Sigmoid colon (tissue), 3 donors: Measurements from ENCODE around the gene GYG2.
"Not testable (repeated sequence)": the region's sequence is repeated elsewhere in the genome, so short reads cannot be mapped to it uniquely, and the experiment has no call there.

Experiments used
- POLR2A ChIP-seq, 2 donors: fragments of 450-650 bp; IDR thresholded peaks; one replicate each; pipeline ENCODE4 v1.6.1; 2016; ENCODE audit warnings: antibody characterized with exemption in 2 of 2, mild to moderate bottlenecking in 2 of 2, moderate library complexity in 2 of 2
- TF ChIP-seq, protein P1 (sequence below), 4 experiments: fragments of 450-650 bp in 3 of 4; fragments of 200-600 bp in 1 of 4; IDR thresholded peaks; one replicate each; pipeline ENCODE4 v1.5.1; 2016 to 2019; ENCODE audit warnings: antibody characterized with exemption in 4 of 4, mild to moderate bottlenecking in 3 of 4, moderate library complexity in 2 of 4

DNA sequence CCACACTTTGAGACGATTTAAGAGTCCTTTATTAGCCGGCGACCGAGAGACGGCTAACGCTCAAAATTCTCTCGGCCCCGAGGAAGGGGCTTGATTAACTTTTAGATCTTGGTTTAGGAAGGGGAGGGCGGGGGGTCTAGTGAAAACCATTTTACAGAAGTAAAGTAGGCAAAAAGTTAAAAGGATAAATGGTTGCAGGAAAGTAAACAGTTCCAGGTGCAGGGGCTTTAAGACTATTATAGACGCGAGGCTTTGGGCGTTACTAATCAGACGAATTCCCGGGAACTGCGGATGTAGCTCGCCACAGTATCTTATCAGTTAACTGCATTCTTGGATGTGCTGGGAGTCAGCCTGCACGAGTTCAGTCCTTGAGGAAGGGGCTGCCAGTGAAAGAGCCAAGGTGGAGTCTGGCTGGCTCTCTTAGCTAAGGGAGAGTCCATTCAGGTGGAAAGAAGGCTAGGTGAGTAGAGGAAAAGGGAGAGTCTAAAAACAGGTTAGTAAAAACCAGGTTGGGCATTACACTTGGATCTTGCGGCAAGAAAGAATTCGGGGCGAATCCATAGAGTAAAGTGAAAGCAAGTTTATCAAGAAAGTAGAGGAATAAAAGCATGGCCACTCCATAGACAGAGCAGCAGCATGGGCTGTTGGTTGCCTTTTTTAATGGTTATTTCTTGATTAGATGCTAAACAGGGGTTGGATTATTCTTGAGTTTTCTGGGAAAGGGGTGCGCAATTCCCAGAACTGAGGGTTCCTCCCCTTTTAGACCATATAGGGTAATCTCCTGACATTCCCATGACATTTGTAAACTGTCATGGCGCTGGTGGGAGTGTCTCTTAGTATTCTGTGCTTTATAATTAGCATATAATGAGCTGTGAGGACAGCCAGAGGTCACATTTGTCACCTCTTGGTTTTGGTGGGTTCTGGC lies 62.1 kb downstream of the GYG2 start:
- TF ChIP-seq, protein P1, sequence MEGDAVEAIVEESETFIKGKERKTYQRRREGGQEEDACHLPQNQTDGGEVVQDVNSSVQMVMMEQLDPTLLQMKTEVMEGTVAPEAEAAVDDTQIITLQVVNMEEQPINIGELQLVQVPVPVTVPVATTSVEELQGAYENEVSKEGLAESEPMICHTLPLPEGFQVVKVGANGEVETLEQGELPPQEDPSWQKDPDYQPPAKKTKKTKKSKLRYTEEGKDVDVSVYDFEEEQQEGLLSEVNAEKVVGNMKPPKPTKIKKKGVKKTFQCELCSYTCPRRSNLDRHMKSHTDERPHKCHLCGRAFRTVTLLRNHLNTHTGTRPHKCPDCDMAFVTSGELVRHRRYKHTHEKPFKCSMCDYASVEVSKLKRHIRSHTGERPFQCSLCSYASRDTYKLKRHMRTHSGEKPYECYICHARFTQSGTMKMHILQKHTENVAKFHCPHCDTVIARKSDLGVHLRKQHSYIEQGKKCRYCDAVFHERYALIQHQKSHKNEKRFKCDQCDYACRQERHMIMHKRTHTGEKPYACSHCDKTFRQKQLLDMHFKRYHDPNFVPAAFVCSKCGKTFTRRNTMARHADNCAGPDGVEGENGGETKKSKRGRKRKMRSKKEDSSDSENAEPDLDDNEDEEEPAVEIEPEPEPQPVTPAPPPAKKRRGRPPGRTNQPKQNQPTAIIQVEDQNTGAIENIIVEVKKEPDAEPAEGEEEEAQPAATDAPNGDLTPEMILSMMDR (IDR thresholded peaks at IDR 0.05), result not testable (repeated sequence)
- not testable (repeated sequence) for TF ChIP-seq POLR2A (IDR thresholded peaks at IDR 0.05)
